Measurements from ENCODE around the gene SORCS3.

- TF ChIP-seq EP300 (IDR thresholded peaks at IDR 0.05) (no peak), POLR2A (IDR thresholded peaks at IDR 0.05; ENCODE audit: low read depth) (no peak), CTCF (IDR thresholded peaks at IDR 0.05) (peak in 2 of 3 experiments; percentile 46 to 57)
Measured at GRCh38 chr10:104925232-104925851, 284.3 kb downstream of the SORCS3 start.

Data from esophagus muscularis mucosa (tissue), 4 donors.